Effector memory CD4-positive, alpha-beta T cell (primary cell): ENCODE data around the gene TMEM135.

Experiments
- DNase-seq, 3 donors: peaks; one replicate each; pipeline ENCODE4 v3.0.0-alpha.2; 2020
- H3K27ac ChIP-seq: 2 replicates; pipeline ENCODE4 v1.7.0; 2013; ENCODE audit warnings: mild to moderate bottlenecking, low read length, moderate library complexity; ENCODE audit not compliant: insufficient read depth, poor library complexity, severe bottlenecking
- H3K27me3 ChIP-seq: replicated peaks from 2 replicates; pipeline ENCODE4 v1.7.0; 2013; ENCODE audit warnings: mild to moderate bottlenecking, low read length; ENCODE audit not compliant: insufficient read depth, control insufficient read depth, poor library complexity, severe bottlenecking
- H3K36me3 ChIP-seq: 2 replicates; pipeline ENCODE4 v1.7.0; 2013; ENCODE audit warnings: mild to moderate bottlenecking, low read length, moderate library complexity; ENCODE audit not compliant: control insufficient read depth, insufficient read depth
- H3K4me1 ChIP-seq: 2 replicates; pipeline ENCODE4 v1.7.0; 2013; ENCODE audit warnings: low read length, mild to moderate bottlenecking; ENCODE audit not compliant: control insufficient read depth, insufficient read depth, poor library complexity, severe bottlenecking
- H3K4me3 ChIP-seq: 2 replicates; pipeline ENCODE4 v1.7.0; 2013; ENCODE audit warnings: low read length, low read depth, mild to moderate bottlenecking; ENCODE audit not compliant: insufficient read depth, poor library complexity, severe bottlenecking
- H3K9me3 ChIP-seq: 2 replicates; pipeline ENCODE4 v1.7.0; 2013; ENCODE audit warnings: mild to moderate bottlenecking, low read length, moderate library complexity; ENCODE audit not compliant: control insufficient read depth

The TMEM135 gene

GRCh38 chr11:87194985-87195820, 157.5 kb downstream of the TMEM135 start:
- no peak for DNase-seq
- H3K27me3 ChIP-seq, result no peaks in the 10 kb centered on the region
- no peak overlapping the region for H3K4me3 ChIP-seq
- H3K9me3 ChIP-seq, result no peaks in the 10 kb centered on the region
- H3K27ac ChIP-seq, result no peak overlapping the region
- H3K36me3 ChIP-seq, result no peaks in the 10 kb centered on the region
- H3K4me1 ChIP-seq, result no peaks in the 10 kb centered on the region

- Histone ChIP-seq H3K4me1 (no peaks in the 10 kb centered on the region), H3K4me3 (no peak overlapping the region), H3K27ac (no peak overlapping the region), H3K27me3 (no peaks in the 10 kb centered on the region), H3K36me3 (no peaks in the 10 kb centered on the region), H3K9me3 (no peaks in the 10 kb centered on the region)
- no peak for DNase-seq
Measured at GRCh38 chr11:87198266-87198881, 160.6 kb downstream of the TMEM135 start.

- no peaks in the 10 kb centered on the region for H3K36me3 ChIP-seq
- no peak overlapping the region for H3K4me3 ChIP-seq
- no peaks in the 10 kb centered on the region for H3K27me3 ChIP-seq
- no peaks in the 10 kb centered on the region for H3K9me3 ChIP-seq
- no peak overlapping the region for H3K27ac ChIP-seq
- H3K4me1 ChIP-seq, result no peaks in the 10 kb centered on the region
- no peak for DNase-seq
Measured at GRCh38 chr11:87201376-87201775, 163.6 kb downstream of the TMEM135 start.

- H3K4me3 ChIP-seq, result no peak overlapping the region
- no peak for DNase-seq
- H3K36me3 ChIP-seq, result no peaks in the 10 kb centered on the region
- H3K9me3 ChIP-seq, result no peaks in the 10 kb centered on the region
- H3K4me1 ChIP-seq, result no peaks in the 10 kb centered on the region
- H3K27ac ChIP-seq, result no peak overlapping the region
- H3K27me3 ChIP-seq, result no peaks in the 10 kb centered on the region
Measured at GRCh38 chr11:87203907-87204602, 166.3 kb downstream of the TMEM135 start.

GRCh38 chr11:87212891-87213290, 175.2 kb downstream of the TMEM135 start:
- DNase-seq, result no peak

GRCh38 chr11:87213444-87213843, 175.7 kb downstream of the TMEM135 start:
- no peaks in the 10 kb centered on the region for H3K4me1 ChIP-seq
- H3K36me3 ChIP-seq, result no peaks in the 10 kb centered on the region
- H3K27me3 ChIP-seq, result no peaks in the 10 kb centered on the region
- no peak for DNase-seq
- no peak overlapping the region for H3K4me3 ChIP-seq
- no peak overlapping the region for H3K27ac ChIP-seq
- H3K9me3 ChIP-seq, result no peaks in the 10 kb centered on the region

More at GRCh38 chr11:87212891-87213290, 175.2 kb downstream of the TMEM135 start:
- Histone ChIP-seq H3K27ac (no peak overlapping the region), H3K4me1 (no peaks in the 10 kb centered on the region), H3K9me3 (no peaks in the 10 kb centered on the region), H3K4me3 (no peak overlapping the region), H3K27me3 (no peaks in the 10 kb centered on the region), H3K36me3 (no peaks in the 10 kb centered on the region)

GRCh38 chr11:87215236-87215635, 177.5 kb downstream of the TMEM135 start:
- no peak for DNase-seq
- Histone ChIP-seq H3K9me3 (no peaks in the 10 kb centered on the region), H3K4me3 (no peak overlapping the region), H3K4me1 (no peaks in the 10 kb centered on the region), H3K27me3 (no peaks in the 10 kb centered on the region), H3K36me3 (no peaks in the 10 kb centered on the region), H3K27ac (no peak overlapping the region)

- Histone ChIP-seq H3K27me3 (no peaks in the 10 kb centered on the region), H3K9me3 (no peaks in the 10 kb centered on the region), H3K27ac (no peak overlapping the region), H3K36me3 (no peaks in the 10 kb centered on the region), H3K4me1 (no peaks in the 10 kb centered on the region), H3K4me3 (no peak overlapping the region)
- no peak for DNase-seq
Measured at GRCh38 chr11:87219266-87219665, 181.5 kb downstream of the TMEM135 start.

GRCh38 chr11:87223816-87224215, 186.1 kb downstream of the TMEM135 start:
- Histone ChIP-seq H3K36me3 (no peaks in the 10 kb centered on the region), H3K4me1 (no peaks in the 10 kb centered on the region), H3K27ac (no peak overlapping the region), H3K4me3 (no peak overlapping the region), H3K27me3 (no peaks in the 10 kb centered on the region), H3K9me3 (no peaks in the 10 kb centered on the region)
- DNase-seq, result no peak

- no peak for DNase-seq
- Histone ChIP-seq H3K27me3 (no peaks in the 10 kb centered on the region), H3K36me3 (no peaks in the 10 kb centered on the region), H3K4me3 (no peak overlapping the region), H3K27ac (no peak overlapping the region), H3K4me1 (no peaks in the 10 kb centered on the region), H3K9me3 (no peaks in the 10 kb centered on the region)
Measured at GRCh38 chr11:87224486-87224885, 186.8 kb downstream of the TMEM135 start.
